GM18508 (cell line): Measurements from ENCODE around the gene CLEC16A.

ENCODE experiments used
- ATAC-seq: cut with Tn5 transposase; IDR thresholded peaks from one replicate; pipeline ENCODE4 v1.9.1; 2021; ENCODE audit warnings: moderate number of reproducible peaks; ENCODE audit not compliant: insufficient read depth, unreplicated experiment

CLEC16A gene

DNA sequence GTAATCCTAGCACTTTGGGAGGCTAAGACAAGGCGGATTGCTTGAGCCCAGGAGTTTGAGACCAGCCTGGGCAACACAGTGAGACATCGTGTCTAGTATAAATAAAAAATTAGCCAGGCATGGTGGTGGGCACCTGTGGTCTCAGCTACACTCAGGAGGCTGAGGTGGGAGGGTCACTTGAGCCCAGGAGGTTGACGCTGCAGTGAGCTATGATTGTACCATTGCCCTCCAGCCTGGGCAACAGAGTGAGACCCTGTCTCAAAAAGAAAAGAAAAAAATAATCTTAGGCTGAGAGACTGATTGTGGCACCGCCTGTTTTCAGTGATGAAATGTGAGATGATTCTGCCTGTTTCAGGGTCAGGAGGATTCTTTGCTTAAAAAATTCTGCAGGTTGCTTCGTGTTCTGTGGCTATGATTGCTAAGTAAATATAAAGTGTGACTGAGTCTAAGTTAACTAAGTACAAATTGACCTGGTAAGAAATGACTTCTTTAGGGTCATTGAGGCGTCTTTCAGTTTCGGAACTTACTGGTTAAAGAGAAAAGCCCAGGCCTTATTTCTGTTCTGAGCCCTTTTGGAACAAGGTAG lies 183.3 kb downstream of the CLEC16A start:
- ATAC-seq = no peak

DNA sequence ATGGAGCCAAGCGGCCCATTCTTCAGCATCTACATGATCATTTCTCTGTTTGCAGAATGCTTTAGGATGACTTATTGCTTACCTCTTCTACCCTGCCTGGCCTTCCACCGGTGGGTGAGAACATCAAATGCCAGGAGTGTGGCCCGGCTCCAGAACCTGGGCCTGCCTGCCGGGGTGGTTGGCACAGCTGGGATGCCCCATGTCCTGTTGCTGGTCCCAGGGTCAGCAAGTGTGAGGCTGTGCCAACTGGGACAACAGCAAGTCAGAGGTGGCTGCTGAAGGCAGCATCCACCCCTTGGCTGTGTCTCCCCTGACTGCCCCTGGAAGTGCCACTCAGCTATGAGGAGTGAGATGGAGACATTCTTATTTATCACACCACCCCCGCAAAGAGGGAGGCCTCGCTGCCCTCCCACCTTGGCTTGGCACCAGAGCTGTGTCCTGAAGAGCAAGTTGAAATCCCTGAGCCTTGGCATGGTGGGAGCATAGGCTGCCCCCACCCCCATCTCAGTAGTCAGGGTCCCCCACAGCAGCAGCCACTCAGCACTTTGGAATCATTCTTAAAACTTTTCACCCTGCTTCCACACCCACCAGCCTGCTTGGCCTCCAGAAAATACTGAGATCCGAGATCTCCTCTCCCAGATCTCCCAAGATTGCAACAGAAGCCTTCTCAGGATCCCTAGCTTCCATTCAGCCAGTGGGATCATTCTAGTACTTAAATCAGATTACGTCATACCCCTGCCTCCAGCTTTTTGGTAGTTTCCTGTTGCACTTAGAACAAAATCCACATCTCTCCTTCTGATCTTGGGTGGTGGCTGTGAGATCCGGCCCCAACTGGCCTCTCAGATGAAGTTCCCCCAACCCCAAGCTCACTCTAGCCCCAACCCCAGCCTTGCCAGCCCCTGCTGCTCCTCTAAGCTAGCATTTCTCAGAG lies 184.1 kb downstream of the CLEC16A start:
- ATAC-seq = no peak

DNA sequence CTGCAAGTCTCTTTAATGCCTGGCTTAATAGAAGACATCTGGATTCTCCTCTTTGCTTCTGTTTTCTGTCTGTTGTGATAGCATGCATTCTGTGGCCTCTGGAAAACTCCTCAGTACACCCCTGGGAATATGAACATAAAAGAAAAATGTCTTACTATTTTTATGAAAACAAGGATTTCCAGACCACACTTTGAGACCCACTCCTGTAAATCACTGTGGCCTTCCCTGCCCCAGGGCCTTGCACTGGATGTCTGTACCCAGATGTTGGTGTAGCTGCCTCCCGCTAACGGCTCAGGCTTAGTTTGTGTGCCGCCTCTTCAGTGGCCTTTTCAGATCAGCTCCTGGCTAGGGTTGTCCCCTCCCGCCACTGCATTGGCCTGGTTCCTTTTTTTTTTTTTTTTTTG lies 185.0 kb downstream of the CLEC16A start:
- ATAC-seq = no peak

DNA sequence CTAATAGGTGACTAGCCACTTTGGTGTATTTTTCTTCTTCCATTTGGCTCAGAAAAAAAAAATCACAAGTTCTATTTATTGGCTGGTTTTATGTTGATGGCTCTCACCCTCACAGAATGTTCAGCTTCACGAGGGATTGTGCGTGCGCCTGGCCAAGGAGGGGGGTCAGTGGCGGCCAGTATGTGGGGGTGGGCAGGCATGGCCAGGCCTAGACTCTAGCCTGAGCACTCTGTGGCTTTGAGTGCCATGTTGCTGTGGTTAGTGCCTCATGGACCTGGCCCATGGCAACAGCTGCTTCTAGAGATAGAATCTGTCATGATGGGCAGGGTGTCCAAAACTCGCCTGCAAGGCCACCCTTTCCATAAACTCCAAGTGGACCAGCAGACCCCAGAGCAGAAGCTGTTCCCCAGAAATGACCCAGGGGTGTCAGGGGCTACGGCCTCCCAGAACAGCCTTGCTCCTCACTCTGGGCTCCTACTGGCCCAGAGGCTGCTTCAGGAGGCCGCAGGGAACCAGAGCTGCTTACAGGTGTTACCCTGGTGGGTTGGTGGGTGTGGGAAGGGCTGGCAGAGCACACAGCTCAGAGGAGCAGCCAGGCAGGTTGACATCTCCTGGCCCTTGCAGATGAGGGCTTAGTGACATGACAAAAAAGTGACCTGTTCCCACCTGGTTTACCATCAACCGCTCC lies 186.8 kb downstream of the CLEC16A start:
- no peak for ATAC-seq

DNA sequence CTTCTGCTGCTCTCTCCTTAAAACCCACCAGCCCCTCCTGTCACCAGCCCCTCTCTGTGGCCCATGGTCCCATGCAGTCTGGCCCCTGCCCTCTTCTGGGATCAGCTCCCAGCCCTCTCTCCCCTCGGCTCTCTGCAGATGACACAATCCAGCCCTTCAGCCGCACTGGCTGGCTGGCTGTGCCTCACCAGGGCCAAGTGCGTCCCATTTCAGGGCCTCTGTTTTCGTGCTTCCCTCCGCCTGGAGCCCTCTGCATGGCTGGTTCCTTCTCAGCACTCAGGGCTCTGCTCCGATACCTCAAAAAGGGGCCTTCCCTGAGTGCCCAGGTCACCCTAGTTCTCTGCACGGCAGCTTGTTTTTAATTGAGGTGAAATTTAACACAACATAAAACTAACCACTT lies 187.3 kb downstream of the CLEC16A start:
- ATAC-seq = no peak

DNA sequence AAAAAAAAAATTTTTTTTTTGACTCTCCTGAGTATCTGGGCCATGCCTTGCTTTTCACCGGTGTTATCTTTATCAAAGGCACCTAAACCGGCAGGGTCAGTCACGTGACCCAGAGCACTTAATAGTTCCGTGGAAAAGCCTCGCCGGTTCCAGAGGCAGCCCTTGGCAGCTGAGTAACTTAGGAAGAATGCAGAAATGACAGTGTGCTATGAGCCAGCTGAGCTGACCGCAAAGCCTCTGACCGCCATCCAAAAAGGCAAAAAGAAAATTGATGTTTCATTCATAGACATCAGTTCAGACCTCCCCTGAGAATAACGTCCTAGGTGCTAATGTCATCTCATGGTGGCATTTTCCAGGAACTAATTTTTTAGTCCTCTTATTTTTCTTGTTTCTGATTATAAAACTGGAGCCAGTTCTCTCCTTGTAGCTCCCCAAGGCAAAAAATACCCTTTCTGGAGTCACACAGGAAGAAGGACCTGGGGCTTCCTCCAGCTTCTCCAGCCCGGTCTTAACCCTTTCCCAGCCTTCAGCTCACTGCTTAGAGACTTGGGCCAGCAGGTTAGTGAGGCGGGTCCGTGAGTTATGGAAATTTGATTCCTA lies 189.1 kb downstream of the CLEC16A start:
- no peak for ATAC-seq

DNA sequence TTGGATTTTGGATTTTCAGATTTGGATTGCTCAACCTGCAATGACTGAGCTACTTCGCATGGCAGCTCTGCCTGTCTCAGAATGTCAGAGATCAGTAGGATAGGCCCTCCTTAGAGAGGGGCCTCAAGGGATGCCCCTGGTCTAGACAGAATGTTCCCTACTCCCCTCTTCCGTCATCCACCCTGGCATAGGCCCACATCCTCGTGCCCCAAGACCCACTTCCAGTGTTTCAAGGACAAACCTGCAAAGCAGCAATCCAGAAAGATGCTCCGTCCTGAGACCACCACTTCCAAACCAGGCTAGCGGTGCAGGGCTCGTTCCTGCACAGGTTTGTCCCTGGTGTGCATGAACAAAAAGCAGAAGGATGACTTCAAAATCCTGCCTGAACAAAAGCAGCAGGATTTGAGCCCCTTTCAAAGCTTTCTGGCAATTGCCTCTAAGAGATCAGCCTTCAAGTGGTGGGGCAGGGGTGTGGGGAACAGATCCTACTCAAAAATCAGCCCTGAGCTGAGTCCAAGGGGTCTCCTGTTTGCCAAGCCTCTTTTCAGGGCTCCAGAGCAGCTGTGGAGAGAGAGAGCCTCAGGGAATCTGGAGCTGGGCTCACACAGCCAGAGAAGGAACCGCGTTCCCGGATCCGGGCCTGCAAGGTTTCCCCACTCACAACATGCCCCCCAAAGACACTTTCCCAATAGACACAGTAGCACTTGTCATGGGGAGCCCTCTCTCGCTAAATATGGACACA lies 190.5 kb downstream of the CLEC16A start:
- no peak for ATAC-seq

DNA sequence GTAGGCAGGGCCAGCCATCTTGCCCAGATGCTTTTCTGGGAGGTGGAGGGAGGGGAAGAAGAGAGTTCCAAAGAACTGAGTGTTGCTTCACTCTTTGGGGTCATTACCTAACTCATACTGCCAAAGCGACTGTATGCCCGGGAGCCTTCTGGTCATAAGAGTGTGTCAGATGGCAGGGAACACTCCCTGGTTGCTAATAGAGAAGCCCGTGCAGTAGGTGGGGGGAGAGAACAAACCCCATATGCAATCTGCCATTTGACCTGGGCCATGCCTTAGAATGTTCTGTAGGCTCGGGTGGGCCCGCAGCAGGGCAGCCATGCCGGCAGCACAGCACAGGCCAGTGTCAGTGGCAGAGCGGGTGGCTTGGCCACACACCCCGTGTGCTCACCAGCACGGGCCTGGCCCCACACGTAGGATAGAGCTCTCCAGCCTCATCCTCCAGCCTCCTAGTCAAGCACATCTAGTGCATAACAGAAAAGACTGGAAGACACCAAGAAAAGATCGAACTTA lies 191.2 kb downstream of the CLEC16A start:
- no peak for ATAC-seq

DNA sequence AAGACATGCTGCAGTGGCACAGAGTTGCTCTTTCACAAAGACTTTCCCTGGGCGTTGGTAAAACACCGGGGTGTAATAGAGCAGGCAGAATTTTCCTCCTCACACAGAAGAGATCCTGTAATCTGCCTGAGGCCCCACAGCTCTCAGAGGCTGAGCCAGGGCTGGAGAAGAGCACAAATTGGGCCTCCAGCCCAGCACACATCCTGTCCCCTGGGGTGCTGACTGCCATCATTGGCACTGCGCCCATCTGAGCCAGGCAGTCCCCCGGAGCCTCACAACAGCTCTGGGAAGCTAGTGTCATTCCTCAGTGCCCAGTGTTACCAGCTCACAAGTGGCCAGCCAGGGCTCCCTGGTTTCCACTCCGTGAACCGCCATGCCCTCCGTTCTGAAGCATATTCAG lies 192.2 kb downstream of the CLEC16A start:
- no peak for ATAC-seq

DNA sequence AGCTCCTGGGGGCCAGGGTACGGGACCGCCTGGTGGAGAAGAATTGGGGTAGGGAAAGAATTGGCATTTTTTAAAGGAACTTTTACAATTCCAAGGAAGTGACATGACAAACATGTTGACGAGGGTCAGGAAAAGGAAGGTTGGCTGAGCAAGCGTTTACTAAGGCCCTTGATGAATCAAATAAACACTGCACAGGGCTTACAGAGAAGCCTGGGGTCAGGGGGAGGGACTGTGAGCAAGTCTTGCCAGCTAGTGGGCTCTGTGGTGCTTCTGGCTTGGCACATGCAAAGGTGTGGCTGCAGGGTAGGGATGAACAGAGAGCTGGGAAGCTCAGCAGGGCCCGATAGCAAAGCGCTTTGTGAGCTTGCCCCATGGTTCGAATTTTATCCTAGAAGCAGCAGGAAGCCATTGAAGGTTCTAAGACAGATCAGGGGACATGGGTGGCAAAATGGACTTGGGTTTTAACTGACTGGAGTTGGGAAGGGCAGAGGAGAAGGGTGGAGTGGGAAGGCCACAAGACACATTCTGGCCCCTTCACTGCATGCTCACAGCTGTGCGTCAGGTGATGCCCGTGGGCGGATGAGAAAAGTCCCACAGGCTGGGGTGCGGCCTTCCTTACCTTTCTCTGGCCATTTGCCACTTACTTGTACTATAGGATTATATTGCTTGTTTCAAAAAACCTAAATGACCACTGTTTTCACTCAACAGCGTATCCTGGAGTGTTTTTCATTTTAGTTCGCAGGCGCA lies 193.8 kb downstream of the CLEC16A start:
- ATAC-seq = no peak

DNA sequence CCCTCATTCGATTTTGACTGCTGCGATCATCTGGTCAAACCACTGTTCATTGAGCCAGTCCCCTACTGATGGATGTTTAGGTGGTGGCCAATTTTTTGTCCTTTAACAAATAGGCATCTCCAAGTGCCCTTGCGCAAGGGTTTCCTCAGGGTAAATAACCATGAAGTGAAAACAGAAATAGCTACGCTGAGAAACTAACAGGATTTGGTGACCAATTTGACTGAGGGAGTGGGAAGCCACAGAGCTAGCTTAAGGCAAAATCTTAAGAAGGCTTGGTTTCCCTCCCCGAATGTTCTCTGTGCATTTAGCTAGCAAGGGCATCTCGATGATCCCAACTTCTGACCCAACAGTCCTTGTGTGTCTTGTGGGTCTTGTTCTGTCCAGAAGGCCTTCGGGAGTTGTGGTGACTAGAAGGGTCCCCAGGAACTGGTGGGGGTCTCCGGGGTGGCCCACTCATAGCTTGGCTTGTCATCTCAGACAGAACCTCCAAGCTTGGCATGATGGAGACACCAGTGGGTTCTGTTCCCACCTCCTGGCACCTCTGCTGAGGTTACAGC lies 194.5 kb downstream of the CLEC16A start:
- no peak for ATAC-seq

DNA sequence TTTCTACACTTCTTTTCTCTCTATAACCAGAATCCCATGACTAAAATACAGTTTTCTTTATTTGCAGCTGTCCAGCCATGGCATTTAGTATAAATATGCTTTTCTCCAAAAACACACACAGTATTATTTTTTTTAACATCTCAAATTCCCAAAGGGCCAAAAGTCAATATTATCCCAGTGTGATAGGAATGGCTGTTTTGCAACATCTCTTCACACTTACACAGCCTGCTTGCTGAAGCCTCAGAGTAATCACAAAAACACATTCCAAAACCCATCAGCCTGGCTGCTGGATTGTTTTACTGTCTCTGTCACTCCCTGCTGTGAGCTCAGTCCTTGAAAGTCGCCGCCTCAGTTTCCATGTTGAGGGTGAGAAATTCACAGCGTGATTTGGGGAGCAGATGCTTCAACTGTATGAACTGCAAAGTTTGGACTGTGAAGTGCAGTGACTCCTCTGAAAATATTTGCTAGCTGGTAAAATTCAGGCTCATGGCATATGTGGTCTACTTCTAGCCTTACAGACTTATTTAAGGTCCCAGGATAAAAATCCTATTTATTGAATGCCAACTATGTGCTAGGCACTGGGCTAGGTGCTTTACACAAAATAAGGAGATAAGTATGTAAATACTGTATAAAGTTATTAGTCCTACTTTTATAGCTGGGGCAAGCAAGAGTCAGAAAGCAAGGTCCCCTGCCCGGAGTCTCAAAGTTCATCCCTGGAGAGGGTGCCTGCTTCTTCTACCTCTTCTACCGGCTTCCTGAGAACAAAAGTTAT lies 195.1 kb downstream of the CLEC16A start:
- no peak for ATAC-seq

DNA sequence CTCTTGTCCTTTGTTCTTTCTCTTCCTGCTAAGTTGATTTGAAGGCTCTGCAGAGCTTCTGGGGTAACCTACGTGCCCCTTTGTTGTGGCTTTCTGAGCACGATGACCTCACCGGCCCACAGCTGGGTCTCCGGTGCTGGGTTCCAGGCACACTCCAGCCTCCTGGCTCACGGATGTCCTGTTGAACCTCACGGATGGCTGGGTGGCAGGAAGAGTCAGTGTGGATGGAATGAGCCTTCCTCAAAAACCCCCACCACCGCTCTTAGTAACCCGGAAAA lies 195.7 kb downstream of the CLEC16A start:
- no peak for ATAC-seq

DNA sequence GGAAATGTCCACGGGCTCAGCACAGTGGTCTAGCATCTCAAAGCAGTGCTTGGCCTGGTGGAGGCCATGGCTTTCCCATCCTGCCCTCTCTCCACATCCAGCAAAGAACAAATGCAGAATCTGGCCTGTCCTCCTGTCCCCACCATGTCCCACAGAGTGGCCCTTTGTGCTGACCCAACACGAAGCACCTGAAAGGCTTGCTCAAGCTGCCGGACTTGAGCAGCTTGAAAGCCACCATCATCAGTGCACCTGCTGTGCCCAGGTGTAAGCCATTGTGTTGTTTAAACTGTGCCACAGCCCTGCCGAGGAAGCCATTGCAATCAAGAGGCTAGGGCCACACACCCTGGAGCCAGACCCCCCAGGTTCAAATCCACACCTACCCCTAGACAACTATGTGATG lies 196.1 kb downstream of the CLEC16A start:
- no peak for ATAC-seq

DNA sequence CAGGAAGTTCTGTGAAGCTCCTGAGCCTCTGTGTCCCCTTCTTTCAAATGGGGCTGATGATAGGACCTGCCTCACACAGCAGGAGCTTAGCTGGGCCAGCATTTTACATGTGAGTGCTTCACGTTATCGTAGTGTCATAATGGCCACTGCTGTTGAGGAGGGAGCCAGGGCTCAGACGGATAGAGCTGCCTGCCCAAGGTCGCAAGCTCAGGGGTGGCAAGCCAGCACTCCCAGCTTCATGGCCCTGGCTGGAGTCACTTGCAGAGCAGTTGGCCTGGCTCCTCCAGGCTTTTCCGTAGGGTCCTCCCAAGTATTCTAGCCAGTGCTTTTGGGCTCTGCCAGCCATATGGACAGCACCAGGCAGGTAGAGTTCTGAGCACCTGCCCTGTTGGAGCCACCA lies 196.5 kb downstream of the CLEC16A start:
- no peak for ATAC-seq

DNA sequence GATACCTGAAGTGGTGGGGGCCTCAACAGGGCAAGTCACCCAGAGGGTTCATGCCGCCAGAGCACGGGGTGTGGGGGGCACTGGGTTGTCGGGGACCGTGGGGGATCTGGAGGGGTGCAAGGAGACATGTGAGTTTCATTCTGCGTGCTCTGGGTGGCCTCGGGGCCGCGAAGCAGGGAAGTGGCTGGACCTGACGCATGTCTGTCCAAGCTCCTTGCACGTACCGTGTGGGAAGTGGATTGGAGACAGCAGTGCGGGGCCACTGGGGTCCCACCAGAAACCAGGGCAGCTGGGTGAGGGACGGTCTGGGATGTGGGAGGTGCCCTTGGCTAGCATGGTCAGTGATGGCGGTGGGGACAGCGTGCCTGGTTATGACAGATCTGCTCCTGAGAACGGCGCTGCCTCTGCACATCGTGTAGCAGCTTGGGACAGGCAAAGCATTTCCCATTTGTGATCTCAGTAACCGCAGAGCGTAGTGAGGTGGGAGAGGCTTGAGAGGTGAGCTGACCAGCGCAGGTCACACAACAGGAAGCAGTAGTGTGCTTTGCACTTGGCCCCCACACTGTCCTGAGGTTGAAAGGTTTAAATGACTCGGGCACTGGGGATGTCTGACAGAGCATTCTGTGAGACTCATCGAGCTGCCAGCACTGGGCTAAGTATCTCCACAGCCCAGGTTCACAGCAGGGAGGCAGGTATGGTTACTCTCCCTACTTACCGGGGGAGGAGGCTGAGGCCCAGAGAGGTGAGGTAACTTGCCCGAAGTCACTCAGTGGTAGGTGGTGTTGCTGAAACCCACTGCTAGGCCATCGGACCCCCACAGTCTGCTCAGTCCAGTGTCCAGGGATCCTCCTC lies 197.3 kb downstream of the CLEC16A start:
- ATAC-seq = no peak

DNA sequence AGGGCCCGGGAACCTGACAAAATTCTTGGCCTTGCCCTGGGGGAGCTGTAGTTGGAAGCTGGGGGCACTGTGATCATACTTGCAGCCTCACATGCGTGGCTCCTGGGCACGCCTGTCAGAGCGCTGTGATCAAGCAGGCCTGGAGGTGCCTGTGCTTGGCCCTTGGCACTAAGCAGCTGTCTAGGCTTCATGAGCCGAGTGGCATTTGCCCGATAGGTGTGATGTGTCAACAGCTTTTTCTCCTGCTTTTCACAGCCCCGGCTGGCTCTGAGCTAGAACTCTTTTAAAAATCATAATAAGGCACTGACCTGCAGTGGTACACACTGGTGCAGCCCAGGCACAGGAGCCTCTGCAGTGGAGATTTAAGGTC lies 197.9 kb downstream of the CLEC16A start:
- ATAC-seq = no peak

DNA sequence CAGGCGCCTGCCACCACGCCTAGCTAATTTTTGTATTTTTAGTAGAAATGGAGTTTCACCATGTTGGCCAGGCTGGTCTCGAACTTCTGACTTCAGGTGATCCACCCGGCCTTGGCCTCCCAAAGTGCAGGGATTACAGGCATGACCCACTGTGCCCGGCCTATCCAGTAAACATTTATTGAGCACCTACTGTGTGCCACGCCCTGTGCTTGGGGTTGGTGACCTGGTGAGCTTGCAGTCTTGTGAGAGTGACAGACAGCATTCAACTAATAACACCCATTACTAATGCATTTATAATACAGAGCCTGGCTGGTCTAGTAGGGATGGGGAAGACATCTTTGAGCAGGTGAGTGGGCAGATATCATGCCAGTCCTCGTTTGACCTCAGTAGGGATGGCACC lies 198.6 kb downstream of the CLEC16A start:
- ATAC-seq = no peak
